Body of pancreas (tissue), 4 donors: Measurements from ENCODE around the gene NKD1.

Source experiments
- CTCF ChIP-seq, 7 experiments: fragments of 450-650 bp in 4 of 7; fragments of 200-600 bp in 3 of 7; sonication (generic) in 3 of 7; IDR thresholded peaks; one replicate each; pipeline ENCODE4 v1.5.1; 2016 to 2019; ENCODE audit warnings: antibody characterized with exemption in 7 of 7
- POLR2A ChIP-seq, 3 donors: fragments of 450-650 bp; IDR thresholded peaks; one replicate each; pipeline ENCODE4 v1.6.1; 2016; ENCODE audit warnings: antibody characterized with exemption in 3 of 3, mild to moderate bottlenecking in 2 of 3

- TF ChIP-seq CTCF (IDR thresholded peaks at IDR 0.05) = no peak
- no peak for TF ChIP-seq POLR2A (IDR thresholded peaks at IDR 0.05)
Observed at GRCh38 chr16:50546125-50546524, 2.1 kb upstream of the NKD1 start.
